Measurements from ENCODE around the gene PTPRH. TPM values are rescaled to one million over a fixed set of nuclear protein-coding genes. Genes with fewer than 3 reads are reported as not detected.
"Not testable (repeated sequence)": the region's sequence is repeated elsewhere in the genome, so short reads cannot be mapped to it uniquely, and the experiment has no call there.

Gene PTPRH
- total RNA-seq, 1 donor from 2014 or later = 0.16 TPM

DNA sequence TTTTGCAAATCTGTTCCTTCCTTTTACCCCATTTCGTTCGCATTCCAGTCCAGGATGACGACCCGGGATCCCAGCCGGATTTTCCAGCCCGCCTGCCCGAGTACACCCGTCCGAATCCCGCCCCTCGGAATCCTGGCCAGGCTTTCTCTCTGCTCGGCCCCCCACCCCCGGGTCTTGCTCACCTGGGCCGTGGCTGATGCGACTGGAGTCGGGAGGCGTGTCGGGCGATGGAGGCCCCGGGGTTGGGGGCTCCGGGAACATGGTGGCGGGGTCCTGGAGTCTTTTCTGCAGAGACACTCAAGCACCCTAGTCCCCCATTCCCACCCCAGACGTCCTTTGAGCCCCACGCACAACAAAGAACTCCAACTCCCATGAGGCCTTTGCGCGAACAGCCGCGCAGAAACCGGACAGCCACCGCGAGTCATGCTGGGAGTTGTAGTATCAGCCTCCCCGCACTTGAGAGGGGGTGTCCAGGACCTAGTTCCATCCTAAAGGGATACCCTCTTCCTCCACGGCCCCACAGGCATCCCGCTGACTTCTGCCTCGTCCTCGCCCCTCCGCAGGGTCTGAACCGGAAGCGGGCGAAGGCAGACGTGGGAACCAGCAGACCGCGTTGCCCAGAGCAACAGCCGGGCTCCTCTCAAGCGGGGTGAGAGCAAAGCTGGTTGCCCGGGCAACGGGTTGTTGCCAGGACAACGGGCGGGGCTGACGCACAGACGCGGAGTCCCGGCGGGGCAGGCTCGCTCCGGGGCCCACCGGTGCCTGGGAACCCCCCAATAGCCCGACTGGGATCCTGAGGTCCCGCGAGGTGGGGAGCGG is 30.3 kb downstream of the PTPRH start:
- Mint-ChIP-seq H3K27me3 (ENCODE audit: insufficient read depth) (peaks cover 36% of the 10 kb centered on the region), H3K4me1 (ENCODE audit: low read depth) (peaks cover 11% of the 10 kb centered on the region), H3K36me3 (ENCODE audit: low read depth) (no peaks in the 10 kb centered on the region), H3K27ac (peak overlapping the region; percentile 34), H3K4me3 (peak overlapping the region; percentile 64), H3K9me3 (no peaks in the 10 kb centered on the region)
- intact Hi-C loops (cut with micrococcal nuclease) = loop anchor here (1.0 to 2.0 kb wide), 3 partner anchors 38 to 160 kb away; partner anchors contain the start of genes KMT5C and PPP6R1
- peak; percentile 90 for DNase-seq (ENCODE audit: low spot score)

DNA sequence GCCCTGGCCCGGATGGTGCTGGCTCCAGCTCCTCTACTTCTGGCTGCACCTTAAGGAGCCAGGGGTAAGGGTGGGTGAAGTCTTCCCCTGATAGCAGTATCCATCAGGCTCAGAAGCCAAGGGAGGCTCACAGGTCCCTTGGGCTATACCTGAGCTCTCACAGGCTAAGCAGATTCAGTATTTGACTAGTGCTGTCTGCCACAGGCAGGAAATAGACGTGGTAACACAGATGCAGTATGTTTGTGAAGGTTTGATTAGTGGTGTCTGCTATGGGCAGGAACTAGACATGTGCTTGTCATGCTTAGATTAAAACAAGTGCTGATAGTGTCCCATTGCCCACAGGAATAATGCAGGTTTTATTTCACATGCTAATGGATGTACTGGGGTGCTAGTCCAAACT is 33.2 kb downstream of the PTPRH start:
- Mint-ChIP-seq H3K4me3 (no peak overlapping the region), H3K36me3 (ENCODE audit: low read depth) (no peaks in the 10 kb centered on the region), H3K27ac (no peak overlapping the region), H3K9me3 (no peaks in the 10 kb centered on the region), H3K27me3 (ENCODE audit: insufficient read depth) (peaks cover 53% of the 10 kb centered on the region), H3K4me1 (ENCODE audit: low read depth) (peaks cover 20% of the 10 kb centered on the region)
- no peak for DNase-seq (ENCODE audit: low spot score)
- intact Hi-C loops (cut with micrococcal nuclease) = no loop called here

DNA sequence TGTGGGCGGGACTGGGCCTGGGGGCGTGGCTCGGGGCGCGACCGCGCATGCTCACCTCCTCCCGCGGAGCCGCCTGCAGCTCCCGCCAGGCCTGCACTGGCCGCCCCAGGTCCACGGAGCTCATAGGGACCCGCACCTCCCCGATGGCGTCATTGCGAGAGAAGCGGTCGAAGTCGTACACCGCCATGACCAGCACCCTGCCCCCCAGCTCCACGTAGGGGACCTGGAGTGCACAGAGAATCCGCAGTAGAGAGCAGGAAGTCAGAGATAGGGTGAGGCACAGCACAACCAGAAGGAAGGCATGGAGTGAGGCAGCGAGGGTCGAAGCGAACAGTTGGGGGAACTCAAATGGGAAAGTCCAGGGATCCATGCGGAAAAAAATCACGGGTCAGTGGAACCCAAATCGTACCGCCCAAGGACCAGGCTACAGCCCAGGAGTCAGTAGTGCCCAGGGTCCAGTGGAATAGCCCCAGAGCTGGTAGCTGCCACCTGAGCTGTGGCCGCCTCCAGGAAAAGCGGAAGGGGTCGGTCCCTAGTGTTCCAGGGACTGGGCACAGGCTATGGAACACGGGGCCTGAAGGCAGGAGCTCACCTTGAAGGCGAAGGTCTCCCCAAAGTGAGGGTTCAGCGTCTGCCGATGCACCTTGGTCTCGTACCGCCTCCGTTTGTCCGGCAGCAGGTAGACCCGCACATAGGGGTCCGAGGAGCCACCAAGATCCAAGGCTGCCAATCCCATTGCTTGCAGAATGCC is 34.0 kb downstream of the PTPRH start:
- no peak for DNase-seq (ENCODE audit: low spot score)
- Mint-ChIP-seq H3K4me1 (ENCODE audit: low read depth) (peaks cover 17% of the 10 kb centered on the region), H3K4me3 (no peak overlapping the region), H3K9me3 (no peaks in the 10 kb centered on the region), H3K27me3 (ENCODE audit: insufficient read depth) (peaks cover 52% of the 10 kb centered on the region), H3K27ac (no peak overlapping the region), H3K36me3 (ENCODE audit: low read depth) (no peaks in the 10 kb centered on the region)
- intact Hi-C loops (cut with micrococcal nuclease) = loop anchor here (2.0 kb wide), 1 partner anchor 14 kb away; no protein-coding TSS in a partner anchor

DNA sequence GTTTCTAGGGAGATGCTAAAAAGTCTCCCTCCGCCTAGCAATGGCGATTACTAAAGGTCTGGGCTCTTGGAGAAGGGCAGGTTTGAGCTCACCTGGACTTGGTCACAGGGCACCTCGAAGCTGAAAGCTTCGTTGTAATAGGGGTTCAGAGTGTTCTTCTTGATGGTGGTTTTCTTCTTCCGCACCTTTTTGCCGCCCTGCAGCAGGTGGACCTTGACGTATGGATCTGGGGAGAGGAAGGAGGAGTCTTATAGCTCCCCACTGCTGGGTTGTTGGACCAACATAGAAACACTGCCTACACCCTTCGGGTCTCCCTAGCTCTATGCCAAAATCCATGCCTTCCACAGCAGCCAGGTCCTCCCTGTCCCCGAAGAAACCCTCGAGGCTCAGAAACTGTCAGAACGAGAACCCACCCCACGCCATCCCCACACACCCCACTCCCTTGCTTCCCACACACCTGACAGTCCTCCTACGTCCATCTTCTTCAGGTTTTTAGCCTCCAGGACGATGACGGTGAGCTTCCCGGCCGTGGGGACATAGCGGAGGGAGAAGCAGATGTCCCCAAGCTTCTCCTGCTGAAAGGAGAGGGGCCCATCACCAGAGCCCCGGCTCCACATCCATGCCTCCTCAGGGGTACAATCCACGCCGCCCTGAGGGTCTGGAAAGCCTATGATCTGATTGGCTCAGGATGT is 34.7 kb downstream of the PTPRH start:
- peak overlapping the region; percentile 72 for H3K4me3 Mint-ChIP-seq
- intact Hi-C loops (cut with micrococcal nuclease) = loop anchor here (2.0 kb wide), 1 partner anchor 14 kb away; no protein-coding TSS in a partner anchor
- H3K36me3 Mint-ChIP-seq (ENCODE audit: low read depth) = no peaks in the 10 kb centered on the region
- no peaks in the 10 kb centered on the region for H3K9me3 Mint-ChIP-seq
- H3K27me3 Mint-ChIP-seq (ENCODE audit: insufficient read depth) = peaks cover 49% of the 10 kb centered on the region
- no peak for DNase-seq (ENCODE audit: low spot score)
- peaks cover 15% of the 10 kb centered on the region for H3K4me1 Mint-ChIP-seq (ENCODE audit: low read depth)
- H3K27ac Mint-ChIP-seq = no peak overlapping the region

DNA sequence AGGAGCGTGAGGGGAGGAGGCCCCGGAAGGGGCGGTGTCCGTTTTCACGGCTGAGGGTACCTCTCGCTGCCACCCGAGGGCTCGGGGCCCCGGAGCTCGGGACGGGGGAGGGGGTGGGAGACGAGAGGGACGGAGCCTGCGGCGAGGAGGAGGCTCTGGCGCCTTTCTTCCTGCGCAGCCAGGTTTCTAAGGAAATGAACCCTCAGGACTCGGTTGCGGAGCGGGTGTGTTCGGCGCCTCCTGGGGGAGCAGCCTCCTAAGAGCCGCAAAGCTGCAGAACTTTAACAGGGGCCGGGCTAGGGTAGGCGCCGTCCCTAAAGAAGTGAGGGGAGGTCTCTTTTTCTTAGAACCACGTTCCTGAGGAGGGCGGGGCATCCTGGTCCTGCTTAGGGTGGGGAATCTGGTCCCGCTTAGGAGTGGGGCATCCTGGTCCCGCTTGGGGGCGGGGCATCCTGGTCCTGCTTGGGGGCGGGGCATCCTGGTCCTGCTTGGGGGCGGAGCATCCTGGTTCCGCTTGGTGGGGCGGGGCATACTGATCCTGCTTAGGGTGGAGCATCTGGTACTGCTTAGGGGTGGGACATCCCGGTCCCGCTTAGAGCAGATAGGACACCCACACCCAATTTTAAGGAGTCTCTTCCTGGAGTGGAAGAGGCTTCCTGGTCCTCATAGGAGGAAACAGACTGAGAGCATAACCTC is 35.4 kb downstream of the PTPRH start:
- H3K9me3 Mint-ChIP-seq = no peaks in the 10 kb centered on the region
- DNase-seq (ENCODE audit: low spot score) = peak; percentile 45
- no peaks in the 10 kb centered on the region for H3K36me3 Mint-ChIP-seq (ENCODE audit: low read depth)
- peak overlapping the region; percentile 72 for H3K4me3 Mint-ChIP-seq
- peaks cover 53% of the 10 kb centered on the region for H3K27me3 Mint-ChIP-seq (ENCODE audit: insufficient read depth)
- peaks cover 15% of the 10 kb centered on the region for H3K4me1 Mint-ChIP-seq (ENCODE audit: low read depth)
- no peak overlapping the region for H3K27ac Mint-ChIP-seq
- intact Hi-C loops (cut with micrococcal nuclease) = loop anchor here (2.0 kb wide), 1 partner anchor 13 kb away; no protein-coding TSS in a partner anchor

DNA sequence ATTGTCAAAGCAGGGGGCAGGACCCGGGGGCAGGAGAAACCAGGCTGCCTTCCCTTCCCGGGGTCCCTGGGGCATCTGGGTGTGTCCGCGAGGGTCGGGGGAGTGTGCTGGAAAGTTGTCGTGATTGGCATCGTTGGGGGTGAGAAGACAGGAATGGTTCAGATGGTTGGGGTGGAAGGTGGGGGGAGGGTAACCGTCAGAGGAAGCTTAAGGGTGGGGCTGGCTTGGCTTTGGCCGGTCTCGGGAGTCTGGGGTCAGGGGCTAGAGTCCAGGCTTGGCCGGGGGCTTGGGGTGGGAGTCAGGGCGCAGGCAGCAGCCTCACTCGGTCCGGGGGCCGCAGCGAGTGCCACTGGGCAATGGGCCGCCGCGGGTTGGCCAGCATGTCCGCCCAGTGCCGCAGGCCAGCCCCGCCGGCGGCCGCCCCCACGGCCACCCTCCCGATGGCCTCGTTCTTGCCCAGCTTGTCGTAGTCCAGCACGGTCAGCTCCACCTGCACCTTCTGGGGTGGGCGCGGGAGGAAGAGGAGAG is 36.1 kb downstream of the PTPRH start:
- intact Hi-C loops (cut with micrococcal nuclease) = no loop called here
- Mint-ChIP-seq H3K27ac (no peak overlapping the region), H3K36me3 (ENCODE audit: low read depth) (no peaks in the 10 kb centered on the region), H3K27me3 (ENCODE audit: insufficient read depth) (peaks cover 51% of the 10 kb centered on the region), H3K9me3 (no peaks in the 10 kb centered on the region), H3K4me3 (peak overlapping the region; percentile 72), H3K4me1 (ENCODE audit: low read depth) (peaks cover 15% of the 10 kb centered on the region)
- no peak for DNase-seq (ENCODE audit: low spot score)

DNA sequence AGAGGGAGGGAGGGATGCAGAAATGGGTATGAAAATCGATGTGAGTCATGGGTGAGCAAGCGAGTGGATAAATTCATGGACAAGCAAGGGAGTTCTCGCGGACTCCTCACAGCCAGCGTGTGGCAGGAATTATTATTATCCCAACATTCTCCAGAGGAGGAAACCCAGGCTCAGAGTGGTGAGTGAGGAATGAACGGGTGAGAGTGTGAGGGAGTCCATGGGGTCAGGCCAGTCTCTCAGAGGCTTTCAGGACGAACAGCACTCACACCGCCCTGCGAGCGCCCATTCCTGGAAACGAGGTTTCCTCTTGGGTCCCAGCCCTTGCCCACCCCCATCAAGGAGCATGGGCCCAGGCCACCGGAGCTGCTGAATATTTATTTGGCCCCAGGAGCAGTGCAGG is 36.6 kb downstream of the PTPRH start:
- DNase-seq (ENCODE audit: low spot score) = no peak
- Mint-ChIP-seq H3K4me3 (peak overlapping the region; percentile 70), H3K27me3 (ENCODE audit: insufficient read depth) (peaks cover 48% of the 10 kb centered on the region), H3K36me3 (ENCODE audit: low read depth) (no peaks in the 10 kb centered on the region), H3K9me3 (no peaks in the 10 kb centered on the region), H3K27ac (no peak overlapping the region), H3K4me1 (ENCODE audit: low read depth) (peaks cover 15% of the 10 kb centered on the region)
- intact Hi-C loops (cut with micrococcal nuclease) = no loop called here

DNA sequence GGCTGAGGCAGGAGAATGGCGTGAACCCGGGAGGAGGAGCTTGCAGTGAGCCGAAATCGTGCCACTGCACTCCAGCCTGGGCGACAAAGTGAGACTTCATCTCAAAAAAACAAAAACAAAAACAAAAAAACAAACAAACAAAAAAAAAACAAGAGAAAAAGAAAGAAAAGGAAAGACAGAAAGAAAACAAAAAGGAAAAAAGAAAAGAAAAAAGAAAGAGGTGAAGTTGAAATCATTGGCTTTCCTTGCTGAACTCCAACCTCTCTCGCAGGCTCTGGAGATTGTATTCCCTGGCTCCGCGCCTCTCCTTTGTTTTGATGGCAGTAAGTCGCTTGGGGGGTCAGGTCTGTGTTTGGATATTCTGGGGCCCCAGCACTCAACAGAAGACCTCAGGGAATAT is 37.0 kb downstream of the PTPRH start:
- peaks cover 15% of the 10 kb centered on the region for H3K4me1 Mint-ChIP-seq (ENCODE audit: low read depth)
- peak overlapping the region; percentile 70 for H3K4me3 Mint-ChIP-seq
- H3K27ac Mint-ChIP-seq; H3K36me3 Mint-ChIP-seq (ENCODE audit: low read depth); DNase-seq (ENCODE audit: low spot score); H3K9me3 Mint-ChIP-seq; intact Hi-C loops (cut with micrococcal nuclease): not testable (repeated sequence)
- peaks cover 51% of the 10 kb centered on the region for H3K27me3 Mint-ChIP-seq (ENCODE audit: insufficient read depth)

DNA sequence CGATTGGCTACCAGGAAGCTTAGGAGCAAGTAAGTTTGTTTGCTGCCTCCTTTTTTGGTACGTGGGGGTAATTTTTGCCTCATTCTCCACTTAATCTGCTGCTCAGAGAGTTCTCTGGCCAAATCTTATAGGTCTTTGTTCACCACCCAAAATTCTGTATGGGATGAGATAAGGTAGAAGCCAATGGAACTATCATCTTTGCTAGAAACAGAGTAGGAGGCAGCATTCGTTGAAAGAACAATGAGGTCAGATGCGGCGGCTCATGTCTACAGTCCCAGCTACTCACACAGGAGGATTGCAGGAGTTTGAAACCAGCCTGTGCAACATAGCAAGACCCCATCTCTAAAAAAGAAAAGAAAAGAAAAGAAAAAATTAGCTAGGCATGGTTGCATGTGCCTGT is 37.9 kb downstream of the PTPRH start:
- DNase-seq (ENCODE audit: low spot score) = no peak
- intact Hi-C loops (cut with micrococcal nuclease) = no loop called here
- Mint-ChIP-seq H3K4me3 (no peak overlapping the region), H3K27ac (no peak overlapping the region), H3K27me3 (ENCODE audit: insufficient read depth) (peaks cover 54% of the 10 kb centered on the region), H3K4me1 (ENCODE audit: low read depth) (peaks cover 24% of the 10 kb centered on the region), H3K36me3 (ENCODE audit: low read depth) (no peaks in the 10 kb centered on the region), H3K9me3 (no peaks in the 10 kb centered on the region)

DNA sequence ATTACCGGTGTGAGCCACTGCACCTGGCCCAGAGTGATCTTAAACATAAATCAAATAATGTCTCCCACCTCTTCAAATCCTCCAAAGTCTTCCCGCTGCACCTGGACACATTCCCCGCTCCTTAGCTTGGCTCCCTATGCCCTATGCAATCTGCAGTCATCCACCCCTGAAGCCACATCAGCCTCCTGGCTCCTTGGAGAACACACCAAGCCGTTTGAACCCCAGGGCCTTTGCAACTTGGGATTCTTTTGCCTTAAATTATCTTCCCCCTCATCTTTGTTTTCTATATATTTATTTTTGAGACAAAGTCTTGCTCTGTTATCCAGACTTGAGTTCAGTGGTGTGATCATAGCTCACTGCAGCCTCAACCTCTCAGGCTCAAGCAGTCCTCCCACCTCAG is 40.2 kb downstream of the PTPRH start:
- H3K9me3 Mint-ChIP-seq = no peaks in the 10 kb centered on the region
- no peak overlapping the region for H3K27ac Mint-ChIP-seq
- intact Hi-C loops (cut with micrococcal nuclease) = no loop called here
- no peak for DNase-seq (ENCODE audit: low spot score)
- peaks cover 22% of the 10 kb centered on the region for H3K4me1 Mint-ChIP-seq (ENCODE audit: low read depth)
- H3K4me3 Mint-ChIP-seq = no peak overlapping the region
- no peaks in the 10 kb centered on the region for H3K36me3 Mint-ChIP-seq (ENCODE audit: low read depth)
- peaks cover 63% of the 10 kb centered on the region for H3K27me3 Mint-ChIP-seq (ENCODE audit: insufficient read depth)

DNA sequence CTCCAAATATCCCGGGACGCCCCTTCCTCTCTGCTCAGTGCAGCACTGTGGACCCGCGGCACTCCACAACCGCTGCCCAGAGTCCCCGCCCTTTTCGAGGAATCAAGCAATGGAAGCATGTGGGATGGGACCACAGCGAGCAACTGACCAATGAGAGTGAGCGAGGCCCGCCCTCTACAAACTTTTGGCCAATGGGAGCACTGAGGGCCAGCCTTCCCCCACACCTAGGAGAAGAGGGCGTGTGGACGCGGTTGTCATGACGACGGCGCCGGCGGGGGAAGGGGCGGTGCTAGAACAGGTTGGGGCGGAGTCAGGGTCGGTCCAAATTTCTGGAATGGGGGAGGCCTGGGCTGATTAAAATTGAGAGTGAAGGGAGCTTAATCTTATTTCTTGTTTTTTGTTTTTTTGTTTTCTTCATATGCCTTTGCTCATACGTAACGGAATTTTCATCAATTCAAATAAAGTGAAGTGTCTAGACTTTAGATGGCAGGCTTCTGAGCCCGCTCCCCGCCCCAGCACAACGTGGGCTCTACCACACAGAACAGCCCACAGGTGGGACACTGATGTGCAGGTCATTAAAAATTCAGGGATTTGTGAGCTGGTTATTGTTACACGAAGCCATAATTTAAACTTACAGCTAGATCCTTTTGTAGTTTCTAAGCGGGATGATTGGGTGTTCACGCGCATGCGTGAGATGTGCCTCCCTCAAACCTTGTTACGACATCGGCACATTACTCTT is 42.6 kb downstream of the PTPRH start, which contains the start of gene DNAAF3:
Gene DNAAF3, minus strand, starts transcription at position 84 of the 739 bp plus-strand sequence. CDS start 200 bp downstream, outside the sequence.
- peak within 1 kb of the TSS; percentile 84 for H3K4me3 Mint-ChIP-seq
- H3K27me3 Mint-ChIP-seq (ENCODE audit: insufficient read depth) = peaks cover 57% of the 10 kb centered on the region
- intact Hi-C loops (cut with micrococcal nuclease) = loop anchor here (1.0 to 2.0 kb wide), 6 partner anchors 50 to 700 kb away; partner anchors contain the start of genes KMT5C and PPP1R12C
- DNase-seq (ENCODE audit: low spot score) = peak; percentile 76
- peaks cover 12% of the 10 kb centered on the region for H3K4me1 Mint-ChIP-seq (ENCODE audit: low read depth)
- no peaks in the 10 kb centered on the region for H3K36me3 Mint-ChIP-seq (ENCODE audit: low read depth)
- H3K9me3 Mint-ChIP-seq = no peaks in the 10 kb centered on the region
- H3K27ac Mint-ChIP-seq = peak within 1 kb of the TSS; percentile 32

Measured in activated T-helper 1 cell treated with anti-CD3 and anti-CD28 coated beads, Interleukin-12 subunit alpha, Interleukin-12 subunit beta, Interleukin-2, Interleukin-4 antibody, amounts not matched to agents 30 ng/mL and 10 ng/mL and 1 ng/mL, durations not matched to agents 14 hours and 24 hours and 36 hours (primary cell).